ENCODE measurements around the gene CCDC197. TPM values are rescaled to one million over a fixed set of nuclear protein-coding genes. Genes with fewer than 3 reads are reported as not detected.

Gene CCDC197
- total and polyA plus RNA-seq, 9 donors = 0.04 to 0.32 (median 0.22) TPM; not detected in 5

DNA sequence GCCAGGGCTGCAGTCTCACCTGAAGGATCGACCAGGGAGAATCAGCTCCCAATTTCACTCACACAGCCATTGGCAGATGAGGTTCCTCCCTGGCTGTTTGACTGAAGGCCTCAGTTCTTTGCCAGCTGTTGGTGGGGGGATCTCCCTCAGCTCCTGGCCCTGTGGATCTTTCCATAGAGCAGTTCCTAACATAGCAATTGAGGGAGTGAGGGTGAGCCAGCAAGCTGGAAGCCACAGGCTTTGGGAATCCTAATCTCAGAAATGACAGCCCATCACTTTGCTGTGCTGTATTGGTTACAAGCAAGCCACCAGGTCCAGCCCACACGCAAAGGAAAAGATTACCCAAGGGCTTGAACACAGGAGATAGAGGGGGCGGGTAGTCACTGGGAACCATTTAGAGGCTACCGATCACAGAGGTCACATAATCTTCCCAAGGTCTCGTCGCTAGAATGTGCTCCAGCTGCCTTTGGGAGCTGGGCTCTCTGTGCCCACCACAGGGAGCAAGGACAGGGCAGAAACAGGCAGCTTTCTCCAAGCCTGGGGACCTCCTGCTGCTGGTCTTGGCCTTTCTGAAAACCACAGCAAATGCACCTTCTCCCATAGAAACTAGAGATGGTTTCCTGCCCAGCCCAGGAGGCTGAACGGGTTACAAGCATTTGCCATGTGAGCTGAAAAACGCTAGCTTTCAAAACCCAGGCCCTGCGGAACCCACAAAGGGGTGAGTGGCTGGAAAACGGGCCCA lies 24.5 kb downstream of the CCDC197 start:
- Histone ChIP-seq H3K27ac (ENCODE audit: low read length) (no peak overlapping the region), H3K36me3 (ENCODE audit: control insufficient read depth, insufficient read depth, low read length) (no peaks in the 10 kb centered on the region), H3K9me3 (replicated peaks; ENCODE audit: control insufficient read depth, low read depth, low read length) (no peaks in the 10 kb centered on the region), H3K4me1 (ENCODE audit: control insufficient read depth, insufficient read depth, low read length) (peaks cover 7% of the 10 kb centered on the region), H3K4me3 (ENCODE audit: low read length) (no peak overlapping the region), H3K27me3 (ENCODE audit: control insufficient read depth, insufficient read depth, low read length) (peaks cover 6% of the 10 kb centered on the region)
- DNase-seq = no peak
- 57% methylated on average over 5 of the region's 10 CpGs for WGBS (ENCODE audit: insufficient coverage)

DNA sequence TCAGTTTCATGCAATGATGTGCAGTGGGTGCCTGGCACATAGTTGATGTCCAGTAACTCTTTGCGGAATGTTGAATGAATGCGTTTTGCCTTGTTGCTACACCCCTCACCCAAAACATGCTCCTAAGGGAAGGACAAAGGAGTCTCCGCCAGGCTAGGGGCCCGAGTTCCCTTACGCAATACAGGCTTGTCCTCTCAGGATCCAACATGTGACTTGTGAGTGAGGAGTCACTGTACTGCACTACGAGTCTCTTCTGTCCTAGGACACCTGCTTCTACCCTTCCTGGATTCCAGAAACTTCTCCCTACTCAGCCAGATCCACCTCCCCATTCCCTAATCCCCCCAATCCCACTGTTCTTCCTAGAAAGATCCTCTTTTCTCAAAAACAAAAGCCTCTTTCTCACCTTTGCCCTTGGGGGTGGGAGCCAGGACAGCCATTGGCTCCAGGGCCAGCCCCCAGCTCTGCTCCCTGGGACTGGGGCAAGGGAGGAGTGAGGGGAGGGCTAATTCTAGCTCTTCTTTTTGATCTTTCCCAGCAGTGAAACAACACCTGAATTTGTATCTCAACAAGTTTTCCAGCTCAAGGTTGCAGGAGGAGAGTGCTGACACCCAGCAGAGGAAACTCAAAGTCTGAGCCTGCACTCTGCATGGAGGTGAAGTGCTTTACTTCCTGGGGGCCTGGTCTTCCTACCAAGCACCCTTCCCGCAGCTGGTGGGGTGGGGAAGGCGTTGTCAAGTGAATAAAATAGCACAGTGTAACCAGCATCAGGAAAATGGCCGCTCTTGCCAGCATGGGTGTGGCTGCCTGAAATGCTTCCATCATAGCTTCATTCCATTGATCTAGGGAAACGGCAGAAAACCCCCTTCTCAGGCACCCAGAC lies 25.7 kb downstream of the CCDC197 start:
- no peak overlapping the region for H3K4me3 ChIP-seq (ENCODE audit: low read length)
- WGBS (ENCODE audit: insufficient coverage) = 20% methylated on average over 1 of the region's 10 CpGs
- H3K27ac ChIP-seq (ENCODE audit: low read length) = no peak overlapping the region
- no peak for DNase-seq
- H3K9me3 ChIP-seq (replicated peaks; ENCODE audit: control insufficient read depth, low read depth, low read length) = no peaks in the 10 kb centered on the region
- peaks cover 10% of the 10 kb centered on the region for H3K4me1 ChIP-seq (ENCODE audit: control insufficient read depth, insufficient read depth, low read length)
- peaks cover 4% of the 10 kb centered on the region for H3K27me3 ChIP-seq (ENCODE audit: control insufficient read depth, insufficient read depth, low read length)
- H3K36me3 ChIP-seq (ENCODE audit: control insufficient read depth, insufficient read depth, low read length) = no peaks in the 10 kb centered on the region

DNA sequence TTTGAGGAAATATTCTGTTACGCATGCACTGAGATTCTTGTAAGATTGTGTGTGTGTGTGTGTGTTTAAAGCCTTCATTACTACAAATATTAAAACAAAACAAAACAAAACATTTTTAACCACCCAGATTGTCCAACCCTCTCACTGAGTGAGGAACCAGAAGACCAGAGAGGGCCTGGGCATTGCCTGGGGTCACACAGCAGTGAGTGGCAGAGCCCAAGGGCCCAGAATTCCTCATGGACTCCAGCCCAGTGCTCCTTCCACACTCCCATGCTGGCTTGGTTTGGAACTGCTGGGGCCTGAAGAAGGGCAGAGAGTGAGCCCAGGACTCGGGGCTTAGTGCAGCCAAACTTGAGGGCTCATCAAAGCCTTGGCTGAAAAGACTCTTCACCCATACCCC lies 27.4 kb downstream of the CCDC197 start:
- Histone ChIP-seq H3K4me1 (ENCODE audit: control insufficient read depth, insufficient read depth, low read length) (peaks cover 6% of the 10 kb centered on the region), H3K27ac (ENCODE audit: low read length) (no peak overlapping the region), H3K36me3 (ENCODE audit: control insufficient read depth, insufficient read depth, low read length) (no peaks in the 10 kb centered on the region), H3K9me3 (replicated peaks; ENCODE audit: control insufficient read depth, low read depth, low read length) (no peaks in the 10 kb centered on the region), H3K4me3 (ENCODE audit: low read length) (no peak overlapping the region), H3K27me3 (ENCODE audit: control insufficient read depth, insufficient read depth, low read length) (peaks cover 2% of the 10 kb centered on the region)
- no peak for DNase-seq
- 80% methylated on average over 1 of the region's 2 CpGs for WGBS (ENCODE audit: insufficient coverage)

DNA sequence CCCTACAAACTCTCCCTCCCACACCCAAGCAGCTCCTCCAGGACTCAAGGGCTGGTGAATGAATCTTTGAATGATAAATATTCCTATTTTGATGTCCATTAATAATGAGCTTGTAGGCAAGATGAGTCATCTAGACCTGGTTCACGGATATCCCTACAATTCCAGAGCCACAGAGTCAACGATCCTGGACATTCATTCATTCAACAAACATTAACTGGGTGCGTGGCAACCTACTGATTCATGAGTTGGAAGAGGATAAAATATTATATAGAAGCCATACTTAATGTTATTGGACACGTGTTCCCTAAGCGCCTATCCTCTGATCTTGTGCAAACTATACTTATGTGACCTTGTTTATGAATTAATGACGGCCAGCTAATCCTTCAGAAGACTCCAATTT lies 28.6 kb downstream of the CCDC197 start:
- WGBS (ENCODE audit: insufficient coverage) = no CpG with 5 or more reads among the region's 6 CpGs
- Histone ChIP-seq H3K27ac (ENCODE audit: low read length) (no peak overlapping the region), H3K4me1 (ENCODE audit: control insufficient read depth, insufficient read depth, low read length) (peaks cover 6% of the 10 kb centered on the region), H3K9me3 (replicated peaks; ENCODE audit: control insufficient read depth, low read depth, low read length) (no peaks in the 10 kb centered on the region), H3K4me3 (ENCODE audit: low read length) (no peak overlapping the region), H3K27me3 (ENCODE audit: control insufficient read depth, insufficient read depth, low read length) (peaks cover 2% of the 10 kb centered on the region), H3K36me3 (ENCODE audit: control insufficient read depth, insufficient read depth, low read length) (no peaks in the 10 kb centered on the region)
- DNase-seq = no peak

DNA sequence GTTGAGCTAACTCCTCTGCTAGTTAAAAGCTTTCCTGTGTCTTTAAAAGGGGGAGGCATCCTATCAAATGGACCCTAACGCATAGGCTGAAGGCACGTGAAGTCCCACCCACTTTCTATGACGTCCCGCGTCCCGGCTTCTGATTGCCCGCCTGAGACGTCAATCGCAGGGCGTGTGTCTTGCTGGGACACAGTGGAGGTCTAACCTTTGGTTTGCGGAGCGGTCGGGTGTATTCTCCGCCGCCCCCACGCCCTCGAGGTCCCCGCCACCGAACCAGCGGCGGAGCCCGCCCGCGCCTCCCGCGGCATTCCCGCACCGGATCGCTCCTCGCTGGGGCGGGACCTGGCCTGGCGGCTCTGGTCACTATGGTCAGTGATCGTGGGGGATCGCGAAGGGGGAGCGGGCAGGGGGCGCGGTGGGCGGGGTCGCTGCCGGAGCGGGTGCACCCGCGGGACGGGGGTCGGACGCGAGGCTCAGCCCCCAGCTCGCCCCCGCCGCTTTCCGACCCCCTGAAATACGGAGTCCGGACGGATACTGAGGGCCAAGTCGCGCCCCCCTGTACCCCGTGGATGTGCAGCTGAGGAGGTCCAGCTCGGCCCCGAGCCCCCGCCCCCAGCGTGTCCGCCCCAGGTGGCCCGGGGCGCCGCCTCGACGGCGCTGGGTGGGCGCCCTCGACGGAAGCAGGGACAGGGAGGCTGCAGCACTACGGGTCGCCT lies 29.2 kb downstream of the CCDC197 start, which contains the start of gene OTUB2:
Gene OTUB2, plus strand, starts transcription at position 168 of the 716 bp plus-strand sequence. Its CDS starts 198 bp downstream, at position 366.
- Histone ChIP-seq H3K27me3 (ENCODE audit: control insufficient read depth, insufficient read depth, low read length) (peaks cover 2% of the 10 kb centered on the region), H3K4me1 (ENCODE audit: control insufficient read depth, insufficient read depth, low read length) (peaks cover 6% of the 10 kb centered on the region), H3K4me3 (ENCODE audit: low read length) (peak within 1 kb of the TSS; percentile 47), H3K9me3 (replicated peaks; ENCODE audit: control insufficient read depth, low read depth, low read length) (no peaks in the 10 kb centered on the region), H3K36me3 (ENCODE audit: control insufficient read depth, insufficient read depth, low read length) (no peaks in the 10 kb centered on the region), H3K27ac (ENCODE audit: low read length) (no peak within 1 kb of the TSS)
- under 1% methylated on average over 66 of the region's 74 CpGs for WGBS (ENCODE audit: insufficient coverage)
- peak; percentile 100 for DNase-seq

DNA sequence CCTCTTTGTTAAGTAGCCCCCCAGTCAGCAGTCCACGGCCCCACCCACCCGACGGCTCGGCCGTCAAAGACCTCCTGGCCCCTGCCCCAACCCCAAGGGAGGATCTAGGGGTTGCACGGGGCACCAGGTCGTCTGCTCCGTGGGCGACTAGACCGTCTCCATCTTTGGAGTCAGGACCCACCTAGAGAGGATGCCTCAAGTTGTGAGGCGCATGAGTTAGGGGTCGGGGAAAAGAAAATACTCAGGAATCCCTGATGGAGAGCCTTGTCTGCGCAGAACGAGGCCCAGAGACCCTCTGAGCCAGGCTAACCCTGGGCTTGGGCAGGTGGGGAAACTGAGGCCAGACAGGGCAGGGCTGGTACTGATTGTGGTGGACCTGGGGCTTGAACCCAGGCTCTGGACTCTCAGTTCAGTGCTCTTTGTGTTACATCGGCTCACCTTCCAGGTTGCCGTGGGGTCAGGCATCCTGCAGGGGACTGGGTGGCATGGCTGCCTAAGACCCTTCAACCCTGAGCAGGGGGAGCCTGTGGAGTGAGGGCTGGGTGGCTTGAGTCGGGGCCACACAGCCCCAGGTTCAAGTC lies 29.9 kb downstream of the CCDC197 start:
- H3K27ac ChIP-seq (ENCODE audit: low read length) = no peak overlapping the region
- H3K36me3 ChIP-seq (ENCODE audit: control insufficient read depth, insufficient read depth, low read length) = no peaks in the 10 kb centered on the region
- 30% methylated on average over 16 of the region's 17 CpGs for whole genome bisulfite sequencing (ENCODE audit: insufficient coverage)
- peaks cover 2% of the 10 kb centered on the region for H3K27me3 ChIP-seq (ENCODE audit: control insufficient read depth, insufficient read depth, low read length)
- H3K4me3 ChIP-seq (ENCODE audit: low read length) = peak overlapping the region; percentile 47
- DNase-seq = no peak
- no peaks in the 10 kb centered on the region for H3K9me3 ChIP-seq (replicated peaks; ENCODE audit: control insufficient read depth, low read depth, low read length)
- H3K4me1 ChIP-seq (ENCODE audit: control insufficient read depth, insufficient read depth, low read length) = peaks cover 6% of the 10 kb centered on the region

DNA sequence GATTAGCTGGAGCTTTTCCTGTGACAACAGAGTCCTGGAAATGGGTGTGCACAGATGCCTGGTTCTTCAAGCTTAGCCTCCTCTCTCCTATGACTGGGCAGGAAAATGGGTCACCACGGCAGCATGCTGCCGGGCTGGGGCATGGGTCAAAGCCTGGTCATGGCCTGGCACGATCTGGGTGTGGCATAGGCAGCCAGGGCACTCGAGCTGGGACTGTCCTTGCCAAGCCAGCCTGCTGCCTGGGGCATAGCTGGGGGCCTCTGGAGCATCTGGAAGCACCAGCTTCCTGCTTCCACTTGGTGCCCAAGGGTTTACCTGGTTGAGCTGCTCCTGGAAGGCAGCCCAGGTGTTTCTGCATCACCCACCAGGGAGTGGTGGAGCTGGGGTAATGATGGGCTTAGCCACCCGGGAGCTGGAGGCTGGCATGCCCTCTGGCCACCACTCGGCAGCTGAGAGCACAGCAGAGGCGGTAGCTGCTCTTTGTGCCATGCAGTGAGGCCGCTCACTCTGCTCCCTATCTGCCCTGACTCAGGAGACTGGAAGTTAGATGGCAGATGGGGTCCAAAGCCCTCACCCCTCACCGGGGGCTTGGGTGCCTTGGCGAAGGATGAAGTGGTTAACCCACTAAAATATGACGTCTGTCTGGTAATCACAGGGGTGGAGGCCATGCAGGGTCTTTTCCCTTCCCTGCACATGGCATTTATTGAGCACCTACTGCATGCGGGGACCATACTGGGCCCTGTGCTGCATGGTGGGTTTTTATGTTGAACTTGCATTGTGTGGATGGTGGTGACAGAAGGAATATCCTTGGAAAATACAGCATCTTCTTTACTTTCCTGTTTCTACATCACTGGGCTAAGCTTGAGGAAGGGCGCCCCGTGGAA lies 30.7 kb downstream of the CCDC197 start:
- DNase-seq = no peak
- Histone ChIP-seq H3K27ac (ENCODE audit: low read length) (no peak overlapping the region), H3K9me3 (replicated peaks; ENCODE audit: control insufficient read depth, low read depth, low read length) (no peaks in the 10 kb centered on the region), H3K27me3 (ENCODE audit: control insufficient read depth, insufficient read depth, low read length) (peaks cover 2% of the 10 kb centered on the region), H3K4me1 (ENCODE audit: control insufficient read depth, insufficient read depth, low read length) (peaks cover 6% of the 10 kb centered on the region), H3K4me3 (ENCODE audit: low read length) (no peak overlapping the region), H3K36me3 (ENCODE audit: control insufficient read depth, insufficient read depth, low read length) (no peaks in the 10 kb centered on the region)
- 84% methylated on average over 9 of the region's 14 CpGs for whole genome bisulfite sequencing (ENCODE audit: insufficient coverage)

DNA sequence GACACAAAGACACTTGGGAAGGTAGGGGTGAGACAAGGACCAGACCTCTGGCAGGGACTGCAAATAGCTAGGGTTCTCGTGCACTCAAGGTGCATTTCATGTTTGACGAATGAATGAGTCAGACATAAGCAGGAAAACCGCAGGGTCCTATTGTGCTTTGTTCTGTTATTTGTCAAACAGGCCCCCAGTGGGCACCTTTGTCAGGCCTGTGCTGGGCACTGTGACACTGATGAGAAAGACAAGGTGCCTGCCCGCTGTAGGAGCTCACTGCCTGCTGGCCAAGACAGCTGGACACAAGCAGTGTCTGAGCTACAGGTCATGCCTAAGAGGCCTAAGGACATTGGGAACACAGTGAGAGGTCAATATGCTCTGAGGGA lies 31.3 kb downstream of the CCDC197 start:
- Histone ChIP-seq H3K4me1 (ENCODE audit: control insufficient read depth, insufficient read depth, low read length) (peaks cover 6% of the 10 kb centered on the region), H3K36me3 (ENCODE audit: control insufficient read depth, insufficient read depth, low read length) (no peaks in the 10 kb centered on the region), H3K27ac (ENCODE audit: low read length) (no peak overlapping the region), H3K27me3 (ENCODE audit: control insufficient read depth, insufficient read depth, low read length) (peaks cover 2% of the 10 kb centered on the region), H3K4me3 (ENCODE audit: low read length) (no peak overlapping the region), H3K9me3 (replicated peaks; ENCODE audit: control insufficient read depth, low read depth, low read length) (no peaks in the 10 kb centered on the region)
- DNase-seq = no peak
- WGBS (ENCODE audit: insufficient coverage) = 67% methylated on average over 4 of the region's 4 CpGs

DNA sequence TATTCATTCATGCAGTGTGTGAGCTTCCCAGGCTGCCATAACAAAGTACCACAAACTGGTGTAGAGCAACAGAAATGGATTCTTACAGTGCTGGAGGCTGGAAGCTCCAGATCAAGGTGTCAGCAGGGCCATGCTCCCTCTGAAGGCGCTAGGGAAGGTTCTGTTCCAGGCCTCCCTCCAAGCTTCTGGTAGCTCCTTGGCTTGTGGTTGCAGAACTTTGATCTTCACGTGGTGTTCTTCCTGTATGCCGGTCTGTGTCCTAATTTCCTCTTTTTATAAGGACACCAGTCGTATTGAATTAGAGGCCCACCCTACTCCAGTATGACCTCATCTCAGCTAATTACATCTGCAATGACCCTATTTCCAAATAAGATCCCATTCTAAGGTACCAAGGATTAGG lies 32.2 kb downstream of the CCDC197 start:
- H3K27me3 ChIP-seq (ENCODE audit: control insufficient read depth, insufficient read depth, low read length) = peaks cover 2% of the 10 kb centered on the region
- peaks cover 6% of the 10 kb centered on the region for H3K4me1 ChIP-seq (ENCODE audit: control insufficient read depth, insufficient read depth, low read length)
- no peak overlapping the region for H3K4me3 ChIP-seq (ENCODE audit: low read length)
- no peak for DNase-seq
- H3K36me3 ChIP-seq (ENCODE audit: control insufficient read depth, insufficient read depth, low read length) = no peaks in the 10 kb centered on the region
- 78% methylated on average over 4 of the region's 4 CpGs for WGBS (ENCODE audit: insufficient coverage)
- no peaks in the 10 kb centered on the region for H3K9me3 ChIP-seq (replicated peaks; ENCODE audit: control insufficient read depth, low read depth, low read length)
- no peak overlapping the region for H3K27ac ChIP-seq (ENCODE audit: low read length)

Measured in muscle of leg (tissue), 11 donors.